ENCODE measurements around the gene DEPDC7. TPM values are rescaled to one million over a fixed set of nuclear protein-coding genes. Genes with fewer than 3 reads are reported as not detected.

Gene DEPDC7
- total and polyA plus RNA-seq, 9 of the 15 experiments (the other 6 are each of a cell fraction or from before 2014, with no cell fraction given), result 5.4 to 19.9 (median 12.0) TPM

GRCh38 chr11:33015621-33016551, at the start of gene DEPDC7 (continued):
- no peak for TF ChIP-seq ZBTB34 (CRISPR knock-in tag; IDR thresholded peaks at IDR 0.05)
- no peak for TF ChIP-seq ZHX1 (conservative IDR thresholded peaks at IDR 0.05; ENCODE audit: low read length)
- no peak for TF ChIP-seq ZNF282 (CRISPR knock-in tag; IDR thresholded peaks at IDR 0.05)
- TF ChIP-seq MBD1 (CRISPR knock-in tag; IDR thresholded peaks at IDR 0.05), result no peak
- TF ChIP-seq SREBF1 (IDR thresholded peaks at IDR 0.05; ENCODE audit: borderline replicate concordance, low read depth, low read length), result no peak
- TF ChIP-seq ZNF384 (IDR thresholded peaks at IDR 0.05; ENCODE audit: low read depth, low read length), result 0 out of 2 replicates have a peak, but pooled peaks have one; percentile 4
- no peak for TF ChIP-seq HNRNPH1 (optimal IDR thresholded peaks at IDR 0.05; ENCODE audit: low read depth, low read length)
- TF ChIP-seq FIP1L1 (IDR thresholded peaks at IDR 0.05; ENCODE audit: low read depth, low read length, poor library complexity, severe bottlenecking), result peak; percentile 12
- no peak for TF ChIP-seq ZNF445 (CRISPR knock-in tag; IDR thresholded peaks at IDR 0.05; ENCODE audit: low read depth)
- TF ChIP-seq GABPB1 (CRISPR knock-in tag; IDR thresholded peaks at IDR 0.05), result no peak
- no peak for TF ChIP-seq FOXJ2 (tag; IDR thresholded peaks at IDR 0.05)
- no peak for TF ChIP-seq BRF2 (IDR thresholded peaks at IDR 0.05; ENCODE audit: borderline replicate concordance, insufficient read depth, insufficient read length)
- no peak for TF ChIP-seq MAFG (tag; conservative IDR thresholded peaks at IDR 0.05)
- no peak for TF ChIP-seq ZNF740 (CRISPR knock-in tag; IDR thresholded peaks at IDR 0.05)
- TF ChIP-seq ZNF740 (tag; IDR thresholded peaks at IDR 0.05), result no peak
- TF ChIP-seq ZBTB7A (IDR thresholded peaks at IDR 0.05; ENCODE audit: borderline replicate concordance, control insufficient read depth, low read depth, low read length), result no peak; the same call in 1 of the 2 replicates
- no peak for TF ChIP-seq RFX5 (IDR thresholded peaks at IDR 0.05; ENCODE audit: low read depth, low read length)
- no peak for TF ChIP-seq CSDE1 (IDR thresholded peaks at IDR 0.05)
- no peak for TF ChIP-seq OTX1 (CRISPR knock-in tag; IDR thresholded peaks at IDR 0.05)
